GM12878 (cell line): ENCODE measurements around the gene ZNF267. TPM values are rescaled to one million over a fixed set of nuclear protein-coding genes. Genes with fewer than 3 reads are reported as not detected.

Experiments
- ATAC-seq: fragments of 200-7000 bp; cut with Tn5 transposase; 3 replicates; pipeline ENCODE4 v1.9.1; 2020; ENCODE audit warnings: mild to moderate bottlenecking, moderate library complexity
- BruUV-seq: library from RNA; stranded (reverse); fragments of 400-500 nt; replicated peaks from 2 replicates; lab custom pipeline; 2021; lab: Mats Ljungman, UMichigan
- CTCF ChIA-PET: fragments of 300-600 bp; sonication (Branson Sonifier 250); formaldehyde crosslinking; extraction: SDS; loops from one replicate; lab custom pipeline; 2021; ENCODE audit warnings: inconsistent platforms; lab: Yijun Ruan, JAX
- POLR2A ChIA-PET: fragments of 350-600 bp; formaldehyde crosslinking; extraction: SDS; loops from one replicate; lab custom pipeline; 2021; ENCODE audit warnings: inconsistent platforms; lab: Charles Lee
- RAD21 ChIA-PET: fragments of 300-600 bp; sonication (Branson Sonifier 250); formaldehyde crosslinking; loops from one replicate; lab custom pipeline; 2023; ENCODE audit warnings: antibody characterized with exemption; ENCODE audit not compliant: unreplicated experiment; lab: Charles Lee
- SMC1A ChIA-PET: fragments of 300-600 bp; sonication (Branson Sonifier 250); formaldehyde crosslinking; loops from one replicate; lab custom pipeline; 2023; ENCODE audit not compliant: unreplicated experiment, uncharacterized antibody; lab: Charles Lee
- DNase-seq: peaks from one replicate; pipeline ENCODE4 v3.0.0-alpha.2; 2011; ENCODE audit warnings: low read depth, low spot score
- FAIRE-seq: peaks from 3 replicates; lab custom pipeline; 2011; peaks lifted over from hg19 to GRCh38; lab: Jason Lieb, UNC
- H2AFZ ChIP-seq: 2 replicates; pipeline ENCODE4 v1.6.0; 2011; ENCODE audit warnings: low read depth, low read length, control low read depth; ENCODE audit not compliant: control insufficient read depth
- H3K27ac ChIP-seq: 2 replicates; pipeline ENCODE4 v1.5.1; 2011; ENCODE audit warnings: control low read depth; ENCODE audit not compliant: control insufficient read depth, insufficient read depth
- H3K27me3 ChIP-seq, 2 experiments: replicated peaks in 1 of 2; 2 replicates each; pipeline versions ENCODE4 v1.6.0 to v1.6.1; 2011; ENCODE audit warnings: low read length in 1 of 2; ENCODE audit not compliant: control insufficient read depth in 2 of 2, insufficient read depth in 2 of 2
- H3K36me3 ChIP-seq, 2 experiments: 2 replicates each; pipeline ENCODE4 v1.5.1; 2011; ENCODE audit warnings: low read length in 1 of 2; ENCODE audit not compliant: control insufficient read depth in 2 of 2, insufficient read depth in 2 of 2
- H3K4me1 ChIP-seq: 2 replicates; pipeline ENCODE4 v1.6.1; 2011; ENCODE audit warnings: mild to moderate bottlenecking, low read length, moderate library complexity, mixed read lengths; ENCODE audit not compliant: control insufficient read depth, insufficient read depth
- H3K4me2 ChIP-seq: 2 replicates; pipeline ENCODE4 v1.6.0; 2011; ENCODE audit warnings: control low read depth; ENCODE audit not compliant: control insufficient read depth, insufficient read depth
- H3K4me3 ChIP-seq: fragments of 200-600 bp; sonication (generic); 2 replicates; pipeline ENCODE4 v1.5.1; 2016
- H3K79me2 ChIP-seq: 2 replicates; pipeline ENCODE4 v1.6.0; 2011; ENCODE audit warnings: low read length; ENCODE audit not compliant: control insufficient read depth, insufficient read depth
- H3K9ac ChIP-seq: 2 replicates; pipeline ENCODE4 v1.8.0; 2011; ENCODE audit warnings: low read length, control low read depth, mixed read lengths; ENCODE audit not compliant: control insufficient read depth, insufficient read depth
- H3K9me3 ChIP-seq: replicated peaks from 3 replicates; pipeline ENCODE4 v1.5.1; 2011; ENCODE audit warnings: mild to moderate bottlenecking, low read length; ENCODE audit not compliant: control insufficient read depth, insufficient read depth
- H4K20me1 ChIP-seq: 2 replicates; pipeline ENCODE4 v1.6.0; 2011; ENCODE audit not compliant: control insufficient read depth, insufficient read depth
- ATF7 ChIP-seq: fragments of 450-650 bp; IDR thresholded peaks from 2 replicates; pipeline ENCODE4 v1.6.1; 2016; ENCODE audit warnings: low read depth, mild to moderate bottlenecking
- CBX5 ChIP-seq: sonication (generic); IDR thresholded peaks from 2 replicates; pipeline ENCODE4 v1.6.1; 2016; ENCODE audit warnings: low read depth, moderate library complexity, mild to moderate bottlenecking, inconsistent platforms
- CHD2 ChIP-seq: IDR thresholded peaks from 2 replicates; pipeline ENCODE4 v1.6.1; 2011; ENCODE audit warnings: low read depth, low read length, improper control_type of control experiment, borderline replicate concordance
- ETV6 ChIP-seq, 2 experiments: fragments of 450-650 bp in 1 of 2; IDR thresholded peaks in 1 of 2; conservative IDR thresholded peaks in 1 of 2; 2 replicates each; pipeline ENCODE4 v1.6.1; 2014; ENCODE audit warnings: antibody characterized with exemption in 1 of 2, borderline replicate concordance in 1 of 2, low read depth in 1 of 2, mild to moderate bottlenecking in 1 of 2, moderate library complexity in 1 of 2
- IKZF2 ChIP-seq, 2 experiments: fragments of 450-650 bp; IDR thresholded peaks; 2 replicates each; pipeline ENCODE4 v1.6.1; 2017; ENCODE audit warnings: mild to moderate bottlenecking in 2 of 2, moderate library complexity in 2 of 2
- IRF4 ChIP-seq: IDR thresholded peaks from 2 replicates; pipeline ENCODE4 v1.6.1; 2011; ENCODE audit warnings: low read depth, low read length
- KLF5 ChIP-seq: fragments of 450-650 bp; IDR thresholded peaks from 2 replicates; pipeline ENCODE4 v1.6.1; 2014; ENCODE audit warnings: mild to moderate bottlenecking; ENCODE audit not compliant: partially characterized antibody
- MEF2B ChIP-seq: fragments of 450-650 bp; IDR thresholded peaks from 2 replicates; pipeline ENCODE4 v1.6.1; 2018; ENCODE audit warnings: mild to moderate bottlenecking, moderate library complexity; ENCODE audit not compliant: partially characterized antibody, poor library complexity, severe bottlenecking
- MTA3 ChIP-seq: IDR thresholded peaks from 2 replicates; pipeline ENCODE4 v1.6.1; 2012; ENCODE audit warnings: low read length, inconsistent platforms, borderline replicate concordance
- NBN ChIP-seq: fragments of 450-650 bp; IDR thresholded peaks from 2 replicates; pipeline ENCODE4 v1.6.1; 2016
- NR2C1 ChIP-seq: fragments of 450-650 bp; IDR thresholded peaks from 2 replicates; pipeline ENCODE4 v1.6.1; 2017; ENCODE audit warnings: antibody characterized with exemption, mild to moderate bottlenecking, moderate library complexity
- NR2F1 ChIP-seq: fragments of 450-650 bp; conservative IDR thresholded peaks from 2 replicates; pipeline ENCODE4 v1.6.1; 2017; ENCODE audit warnings: mild to moderate bottlenecking
- PAX5 ChIP-seq: IDR thresholded peaks from 2 replicates; pipeline ENCODE4 v1.6.1; 2011; ENCODE audit warnings: low read depth, low read length, borderline replicate concordance
- PAX8 ChIP-seq: fragments of 450-650 bp; IDR thresholded peaks from 2 replicates; pipeline ENCODE4 v1.6.1; 2017; ENCODE audit warnings: mild to moderate bottlenecking, moderate library complexity
- PML ChIP-seq: IDR thresholded peaks from 2 replicates; pipeline ENCODE4 v1.6.1; 2012; ENCODE audit warnings: low read length, inconsistent platforms
- SMARCA5 ChIP-seq: fragments of 450-650 bp; IDR thresholded peaks from 2 replicates; pipeline ENCODE4 v1.6.1; 2017; ENCODE audit warnings: mild to moderate bottlenecking
- SMC3 ChIP-seq: IDR thresholded peaks from 2 replicates; pipeline ENCODE4 v1.6.1; 2011; ENCODE audit warnings: low read length, improper control_type of control experiment, borderline replicate concordance
- SPI1 ChIP-seq: IDR thresholded peaks from 2 replicates; pipeline ENCODE4 v1.6.1; 2011; ENCODE audit warnings: low read depth, mild to moderate bottlenecking, low read length, moderate library complexity, borderline replicate concordance; ENCODE audit not compliant: insufficient read depth
- STAT3 ChIP-seq: IDR thresholded peaks from 2 replicates; pipeline ENCODE4 v1.6.1; 2011; ENCODE audit warnings: low read depth, low read length, improper control_type of control experiment
- TBL1XR1 ChIP-seq: IDR thresholded peaks from 2 replicates; pipeline ENCODE4 v1.6.1; 2012; ENCODE audit warnings: low read depth, low read length, improper control_type of control experiment
- ZZZ3 ChIP-seq: IDR thresholded peaks from 2 replicates; pipeline ENCODE4 v1.6.1; 2011; ENCODE audit warnings: low read depth; ENCODE audit not compliant: control insufficient read depth, insufficient read length
- WGBS: methylation state at CpG from one replicate; pipeline ENCODE4 v1.1.6; 2016; ENCODE audit warnings: low lambda C conversion rate; ENCODE audit not compliant: insufficient replicate concordance, insufficient coverage; ENCODE audit errors: missing lambda C conversion rate; 5-methylcytosine and 5-hydroxymethylcytosine counted together
- in situ Hi-C: fragments of 300-500 bp; cut with MboI; formaldehyde crosslinking; loops from 9 replicates; pipeline ENCODE4 v1.14.3; 2018; ENCODE audit warnings: mixed read lengths
- intact Hi-C: fragments of 100-400 bp; cut with micrococcal nuclease; formaldehyde crosslinking; loops from one replicate; pipeline ENCODE4 v1.14.2; 2022; ENCODE audit not compliant: unreplicated experiment
- polyA plus RNA-seq, 11 experiments: library from polyadenylated mRNA; depleted of rRNA in 4 of 11; unstranded in 6 of 11; stranded (reverse) in 5 of 11; fragments of >200 nt; fragmentation: Nextera tagmentation in 4 of 11; fragmentation: Illumina TruSeq in 1 of 11; extraction: Ambion mirVana in 4 of 11; extraction: Trizol in 1 of 11; gene quantifications; 1 replicate in 1 of 11; 2 replicates in 10 of 11; pipeline versions ENCODE4 v1.2.1 to v1.2.3, GENCODE V29; 2011 to 2016; ENCODE audit warnings: inconsistent platforms in 2 of 11, missing spikeins in 2 of 11, low read depth in 1 of 11
- total RNA-seq, 4 experiments: library from RNA; depleted of rRNA in 3 of 4; stranded (reverse); fragments of >200 nt in 3 of 4; fragmentation: Illumina TruSeq in 1 of 4; extraction: Trizol in 1 of 4; gene quantifications; 2 replicates each; pipeline versions ENCODE4 v1.2.1 to v1.2.3, GENCODE V29; 2013 to 2021
- TF ChIP-seq, protein P1 (sequence below): fragments of 450-650 bp; IDR thresholded peaks from 2 replicates; pipeline ENCODE4 v1.6.1; 2016; ENCODE audit warnings: mild to moderate bottlenecking
- TF ChIP-seq, protein P2 (sequence below): IDR thresholded peaks from 2 replicates; pipeline ENCODE4 v1.6.1; 2012; ENCODE audit warnings: low read length, inconsistent platforms

Gene ZNF267
- total and polyA plus RNA-seq, 10 of the 15 experiments (the other 5 are each of a cell fraction or from before 2014, with no cell fraction given) = 16.3 to 54.6 (median 29.6) TPM

DNA sequence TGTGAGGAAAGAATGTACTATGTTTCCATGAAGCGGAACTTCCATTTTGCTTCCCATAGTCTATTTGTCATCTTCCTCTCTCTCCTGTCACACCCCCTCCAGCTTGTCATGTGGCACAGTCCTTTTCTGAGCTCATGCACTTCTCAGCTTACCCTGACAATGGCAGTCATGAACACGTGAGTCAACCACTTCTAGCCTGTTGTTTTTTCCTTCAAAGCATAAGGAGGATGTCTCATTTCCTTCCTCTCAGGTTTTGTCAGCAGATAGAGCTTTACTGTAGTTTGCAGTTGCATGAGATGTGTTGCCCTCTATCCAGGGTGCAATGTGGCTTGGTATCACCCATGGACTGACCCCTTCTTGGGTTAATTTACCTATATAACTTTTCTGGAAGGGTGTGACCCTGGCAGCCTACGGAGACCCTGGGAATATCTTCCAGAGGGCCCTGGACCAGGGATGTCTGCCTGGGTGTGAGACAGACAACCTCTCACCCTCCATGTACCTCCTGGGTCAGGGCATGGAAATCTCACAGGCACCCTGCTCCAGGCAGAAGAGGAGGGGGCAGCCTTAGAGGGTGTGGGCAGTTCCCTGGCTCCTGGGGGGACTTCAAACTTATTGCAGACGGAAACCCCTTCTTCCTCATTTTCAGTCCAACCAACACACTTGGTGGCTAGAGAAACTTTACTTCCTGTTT is 4.0 kb upstream of the ZNF267 start:
- POLR2A ChIA-PET = interaction anchor here (0.6 to 1.3 kb wide), 4 partner anchors 8 to 752 kb away, joined by 3 to 5 read pairs (median 3); partner anchors contain the start of gene KAT8
- Histone ChIP-seq H3K4me3 (no peak overlapping the region), H3K27me3 (no peaks in the 10 kb centered on the region), H4K20me1 (no peaks in the 10 kb centered on the region), H3K4me1 (peaks cover 24% of the 10 kb centered on the region), H2AFZ (peak overlapping the region; percentile 5), H3K9ac (no peak overlapping the region), H3K9me3 (no peaks in the 10 kb centered on the region; the same call in 2 of the 3 replicates), H3K79me2 (peaks cover 14% of the 10 kb centered on the region), H3K4me2 (peak overlapping the region; percentile 77), H3K27ac (peak overlapping the region; percentile 57), H3K36me3 (no peaks in the 10 kb centered on the region)
- 8% methylated on average over 4 of the region's 4 CpGs for WGBS
- RAD21 ChIA-PET = interaction anchor here (0.5 to 2.9 kb wide), 15 partner anchors 8 to 884 kb away, joined by 3 to 20 read pairs (median 5); partner anchors contain the start of genes ARMC5 and ZNF668
- DNase-seq = peak; percentile 63
- ATAC-seq = peak; percentile 61
- BruUV-seq = no TSS peak
- SMC1A ChIA-PET = interaction anchor here (0.6 to 5.4 kb wide), 13 partner anchors 9 to 920 kb away, joined by 3 to 37 read pairs (median 4); partner anchors contain the start of genes ARMC5 and FUS
- in situ Hi-C loops (loop anchor here (5.0 to 10.0 kb wide), 10 partner anchors 65 to 915 kb away; partner anchors contain the start of genes ARMC5, ITGAX, KAT8 and PYCARD), intact Hi-C loops (loop anchor here (5.0 to 10.0 kb wide), 5 partner anchors 167 to 915 kb away; partner anchors contain the start of genes FUS, ITGAX, KAT8 and SETD1A)
- peak; percentile 83 for FAIRE-seq
- CTCF ChIA-PET = interaction anchor here (0.6 to 9.6 kb wide), 13 partner anchors 8 to 919 kb away, joined by 3 to 92 read pairs (median 5); partner anchors contain the start of genes ARMC5 and VKORC1
- TF ChIP-seq IKZF2 (IDR thresholded peaks at IDR 0.05) (peak; percentile 37 to 51; a peak in 3 of 4 replicates), SPI1 (peak; percentile 40; the same call in 1 of the 2 replicates), CBX5 (no peak), SMC3 (no peak), MTA3 (0 out of 2 replicates have a peak, but pooled peaks have one; percentile 13), CHD2 (0 out of 2 replicates have a peak, but pooled peaks have one; percentile 30), NBN (no peak), ZZZ3 (no peak), TBL1XR1 (peak; percentile 15; the same call in 1 of the 2 replicates), PAX8 (no peak), NR2C1 (no peak), NR2F1 (no peak), PML (no peak), KLF5 (no peak), ETV6 (conservative IDR thresholded peaks at IDR 0.05 in 1 of 2, IDR thresholded peaks at IDR 0.05 in 1 of 2; ENCODE audit: borderline replicate concordance in 1 of 2, low read depth in 1 of 2) (peak in 1 of 2 experiments; percentile 52; a peak in 1 of 4 replicates), STAT3 (no peak), MEF2B (no peak), IRF4 (peak; percentile 48; the same call in 1 of the 2 replicates), PAX5 (no peak), SMARCA5 (peak; percentile 75; the same call in 1 of the 2 replicates), ATF7 (peak; percentile 86)
- TF ChIP-seq, protein P1, sequence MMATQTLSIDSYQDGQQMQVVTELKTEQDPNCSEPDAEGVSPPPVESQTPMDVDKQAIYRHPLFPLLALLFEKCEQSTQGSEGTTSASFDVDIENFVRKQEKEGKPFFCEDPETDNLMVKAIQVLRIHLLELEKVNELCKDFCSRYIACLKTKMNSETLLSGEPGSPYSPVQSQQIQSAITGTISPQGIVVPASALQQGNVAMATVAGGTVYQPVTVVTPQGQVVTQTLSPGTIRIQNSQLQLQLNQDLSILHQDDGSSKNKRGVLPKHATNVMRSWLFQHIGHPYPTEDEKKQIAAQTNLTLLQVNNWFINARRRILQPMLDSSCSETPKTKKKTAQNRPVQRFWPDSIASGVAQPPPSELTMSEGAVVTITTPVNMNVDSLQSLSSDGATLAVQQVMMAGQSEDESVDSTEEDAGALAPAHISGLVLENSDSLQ = peak; percentile 54; the same call in 1 of the 2 replicates
- TF ChIP-seq, protein P2, sequence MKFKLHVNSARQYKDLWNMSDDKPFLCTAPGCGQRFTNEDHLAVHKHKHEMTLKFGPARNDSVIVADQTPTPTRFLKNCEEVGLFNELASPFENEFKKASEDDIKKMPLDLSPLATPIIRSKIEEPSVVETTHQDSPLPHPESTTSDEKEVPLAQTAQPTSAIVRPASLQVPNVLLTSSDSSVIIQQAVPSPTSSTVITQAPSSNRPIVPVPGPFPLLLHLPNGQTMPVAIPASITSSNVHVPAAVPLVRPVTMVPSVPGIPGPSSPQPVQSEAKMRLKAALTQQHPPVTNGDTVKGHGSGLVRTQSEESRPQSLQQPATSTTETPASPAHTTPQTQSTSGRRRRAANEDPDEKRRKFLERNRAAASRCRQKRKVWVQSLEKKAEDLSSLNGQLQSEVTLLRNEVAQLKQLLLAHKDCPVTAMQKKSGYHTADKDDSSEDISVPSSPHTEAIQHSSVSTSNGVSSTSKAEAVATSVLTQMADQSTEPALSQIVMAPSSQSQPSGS = no peak; the same call in 1 of the 2 replicates
